GM21786 (cell line): ENCODE data around the gene ILK.

Experiments used
- ATAC-seq: cut with Tn5 transposase; IDR thresholded peaks from one replicate; pipeline ENCODE4 v1.9.1; 2021; ENCODE audit not compliant: unreplicated experiment

Gene ILK

GRCh38 chr11:6654281-6655019 lies 50.9 kb downstream of the ILK start:
- ATAC-seq, result no peak

GRCh38 chr11:6655020-6655789 lies 51.6 kb downstream of the ILK start:
- no peak for ATAC-seq

GRCh38 chr11:6655790-6656583 lies 52.4 kb downstream of the ILK start, which contains the start of gene DCHS1:
DCHS1 (minus strand) TSS chr11:6655809; CDS start chr11:6641613, 14,196 bp downstream.
- ATAC-seq, result no peak

GRCh38 chr11:6656584-6656915 lies 53.0 kb downstream of the ILK start:
- ATAC-seq, result no peak

- ATAC-seq, result no peak
These were observed 53.4 kb downstream of the ILK start for GRCh38 chr11:6656936-6657335.

- ATAC-seq, result no peak
These were observed 53.8 kb downstream of the ILK start for GRCh38 chr11:6657346-6657745.

- no peak for ATAC-seq
These were observed 55.1 kb downstream of the ILK start for GRCh38 chr11:6658647-6659046.
